Gastroesophageal sphincter (tissue), 3 donors: ENCODE data around the gene DSCAML1.

ENCODE experiments used
- CTCF ChIP-seq, 4 experiments: fragments of 200-600 bp in 2 of 4; fragments of 450-650 bp in 2 of 4; sonication (generic) in 1 of 4; IDR thresholded peaks; one replicate each; pipeline ENCODE4 v1.5.1; 2017 to 2019; ENCODE audit warnings: antibody characterized with exemption in 4 of 4, mild to moderate bottlenecking in 2 of 4, moderate library complexity in 2 of 4
- POLR2A ChIP-seq, 2 donors: fragments of 450-650 bp; IDR thresholded peaks; one replicate each; pipeline ENCODE4 v1.6.1; 2017; ENCODE audit warnings: antibody characterized with exemption in 2 of 2, mild to moderate bottlenecking in 2 of 2, moderate library complexity in 1 of 2
- POLR2AphosphoS5 ChIP-seq: sonication (generic); formaldehyde crosslinking; IDR thresholded peaks from one replicate; pipeline ENCODE4 v1.6.1; 2017; ENCODE audit warnings: antibody characterized with exemption

DNA sequence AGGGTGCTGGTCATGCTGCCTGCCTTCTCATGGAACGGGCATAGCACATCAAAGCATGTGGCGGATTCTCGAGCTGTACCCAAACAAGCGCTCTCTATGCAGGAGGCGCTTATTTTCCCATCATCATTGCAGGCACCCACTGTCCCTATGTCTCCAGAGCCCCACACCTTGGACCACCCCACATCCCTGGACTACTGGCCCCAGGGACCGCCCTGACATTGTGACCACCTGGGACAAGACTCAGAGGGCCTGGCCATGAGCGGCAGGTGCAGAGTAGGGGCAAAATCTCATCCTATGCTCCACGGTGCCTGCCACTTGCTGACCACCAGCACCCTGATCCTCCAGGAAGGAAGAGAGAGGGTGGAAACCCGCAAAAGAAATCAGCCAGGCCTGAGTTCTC is 170.4 kb downstream of the DSCAML1 start:
- TF ChIP-seq CTCF (IDR thresholded peaks at IDR 0.05) (no peak), POLR2AphosphoS5 (no peak), POLR2A (IDR thresholded peaks at IDR 0.05) (no peak)
